Sigmoid colon (tissue), 7 donors: ENCODE results near the gene FJX1. TPM values are rescaled to one million over a fixed set of nuclear protein-coding genes. Genes with fewer than 3 reads are reported as not detected.
A peak's percentile ranks its signal among the peaks of the same experiment; 100 is the strongest.

Source experiments
- DNase-seq: peaks from one replicate; pipeline ENCODE4 v3.0.0-alpha.2; 2019
- H3K27ac ChIP-seq, 4 donors: fragments of 200-600 bp; sonication (generic); one replicate each; pipeline ENCODE4 v1.5.1; 2016 to 2019; ENCODE audit warnings: mild to moderate bottlenecking in 1 of 4
- H3K27me3 ChIP-seq, 3 donors: fragments of 200-600 bp; sonication (generic); one replicate each; pipeline ENCODE4 v1.5.1; 2019; ENCODE audit warnings: mild to moderate bottlenecking in 1 of 3
- H3K36me3 ChIP-seq, 4 donors: fragments of 200-600 bp; sonication (generic); one replicate each; pipeline ENCODE4 v1.5.1; 2016 to 2019
- H3K4me1 ChIP-seq, 4 donors: fragments of 200-600 bp; sonication (generic); one replicate each; pipeline ENCODE4 v1.5.1; 2017 to 2019
- H3K4me3 ChIP-seq, 4 donors: fragments of 200-600 bp; sonication (generic); one replicate each; pipeline ENCODE4 v1.5.1; 2017 to 2019; ENCODE audit warnings: mild to moderate bottlenecking in 2 of 4, moderate library complexity in 1 of 4
- H3K9me3 ChIP-seq, 4 donors: fragments of 200-600 bp in 3 of 4; sonication (generic) in 3 of 4; one replicate each; pipeline versions ENCODE4 v1.5.1 to v1.6.1; 2013 to 2019
- CTCF ChIP-seq, 4 experiments: fragments of 450-650 bp in 3 of 4; fragments of 200-600 bp in 1 of 4; IDR thresholded peaks; one replicate each; pipeline ENCODE4 v1.5.1; 2016 to 2019; ENCODE audit warnings: antibody characterized with exemption in 4 of 4, mild to moderate bottlenecking in 3 of 4, moderate library complexity in 2 of 4
- EP300 ChIP-seq, 4 donors: sonication (generic); formaldehyde crosslinking; IDR thresholded peaks; one replicate each; pipeline ENCODE4 v1.6.1; 2017; ENCODE audit warnings: antibody characterized with exemption in 4 of 4
- POLR2A ChIP-seq, 2 donors: fragments of 450-650 bp; IDR thresholded peaks; one replicate each; pipeline ENCODE4 v1.6.1; 2016; ENCODE audit warnings: antibody characterized with exemption in 2 of 2, mild to moderate bottlenecking in 2 of 2, moderate library complexity in 2 of 2
- POLR2AphosphoS5 ChIP-seq, 4 donors: sonication (generic); formaldehyde crosslinking; IDR thresholded peaks; one replicate each; pipeline ENCODE4 v1.6.1; 2017; ENCODE audit warnings: antibody characterized with exemption in 4 of 4
- WGBS, 2 donors: extraction: QIAGEN DNeasy Blood & Tissue Kit; methylation state at CpG; one replicate each; pipeline ENCODE4 v1.1.7; 2013; 5-methylcytosine and 5-hydroxymethylcytosine counted together
- intact Hi-C: fragments of 100-400 bp; cut with DNase I; formaldehyde crosslinking; loops from one replicate; pipeline ENCODE4 v1.15.1; 2023
- polyA plus RNA-seq, 3 donors: library from polyadenylated mRNA; stranded (reverse); fragments of 200-250 nt; gene quantifications; one replicate each; pipeline ENCODE4 v1.2.3, GENCODE V29; 2013
- total RNA-seq, 4 donors: library from RNA; depleted of rRNA; stranded (reverse); fragments of >200 nt; gene quantifications; one replicate each; pipeline ENCODE4 v1.1.0, GENCODE V29; 2016
- donor health status: healthy with polysubstance abuse.
- donor health status: Bipolar disorder and iron deficiency.
- donor health status: healthy.

Gene FJX1
- total and polyA plus RNA-seq, 7 donors: 0.46 to 9.4 (median 2.3) TPM; not detected in 1

- Histone ChIP-seq H3K9me3 (no peaks in the 10 kb centered on the region), H3K27me3 (peaks cover 0 to 7% (median 0%) of the 10 kb centered on the region in 3 donors), H3K36me3 (no peaks in the 10 kb centered on the region), H3K4me1 (no peaks in the 10 kb centered on the region), H3K4me3 (no peak overlapping the region), H3K27ac (no peak overlapping the region)
- no peak for TF ChIP-seq POLR2A (IDR thresholded peaks at IDR 0.05)
- no peak for TF ChIP-seq CTCF (IDR thresholded peaks at IDR 0.05)
- TF ChIP-seq EP300 (IDR thresholded peaks at IDR 0.05): no peak
- no peak for TF ChIP-seq POLR2AphosphoS5 (IDR thresholded peaks at IDR 0.05)
- WGBS, 2 donors: 71 to 72% methylated on average over 4 of the region's 4 CpGs
- intact Hi-C loops: no loop called here
- no peak for DNase-seq
Observed at GRCh38 chr11:35655856-35656255, 37.6 kb downstream of the FJX1 start.

DNA sequence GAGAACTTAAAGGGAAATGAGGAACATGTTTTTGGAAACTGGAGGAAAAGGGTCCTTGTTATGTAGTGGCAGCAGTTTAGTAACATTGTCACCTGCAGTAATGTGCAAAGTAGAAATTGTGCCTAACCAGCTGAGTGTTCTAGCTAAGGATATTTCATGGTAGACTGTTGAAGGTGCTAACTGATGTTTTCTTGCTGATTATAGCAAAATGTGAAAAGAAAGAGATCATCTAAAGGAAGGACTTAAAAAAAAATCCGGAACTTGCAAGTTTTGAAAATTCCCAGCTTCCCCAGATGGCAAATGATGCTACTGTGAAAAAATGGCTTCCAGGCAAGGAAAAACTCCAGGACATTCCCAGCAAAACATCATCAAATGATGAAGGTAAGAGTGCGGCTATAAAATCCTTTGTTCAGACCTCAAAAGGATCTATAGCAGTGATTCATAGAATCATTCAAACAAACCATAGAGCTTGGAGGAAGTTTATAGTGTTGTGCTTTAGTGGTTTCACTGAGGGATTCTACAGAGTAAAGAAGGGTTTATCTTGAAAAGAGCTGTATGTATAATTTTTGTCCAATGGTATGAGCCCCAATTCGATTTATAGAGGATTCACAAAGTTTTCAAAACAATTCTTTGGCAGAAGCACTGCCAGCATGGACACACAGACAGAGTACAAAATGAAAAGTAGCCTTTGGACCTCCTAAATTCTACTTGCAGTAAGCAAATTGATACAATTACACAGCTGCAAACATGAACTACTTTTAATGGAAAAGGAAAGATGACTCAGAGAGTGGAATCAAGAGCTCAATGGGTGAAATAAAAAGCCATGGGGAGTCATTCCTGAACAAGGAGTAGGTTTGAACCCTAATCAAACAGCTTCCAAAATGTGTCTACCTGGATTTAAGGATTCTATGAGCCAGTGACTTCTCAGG, 40.0 kb downstream of the FJX1 start:
- H3K4me3 ChIP-seq: no peak overlapping the region
- TF ChIP-seq EP300 (IDR thresholded peaks at IDR 0.05) (no peak), POLR2AphosphoS5 (IDR thresholded peaks at IDR 0.05) (no peak), POLR2A (IDR thresholded peaks at IDR 0.05) (no peak), CTCF (IDR thresholded peaks at IDR 0.05) (no peak)
- H3K27ac ChIP-seq: no peak overlapping the region
- intact Hi-C loops: no loop called here
- peaks cover 0 to 7% (median 0%) of the 10 kb centered on the region in 3 donors for H3K27me3 ChIP-seq
- H3K4me1 ChIP-seq: peaks cover 0 to 11% (median 6%) of the 10 kb centered on the region in 4 donors
- no peak for DNase-seq
- no peaks in the 10 kb centered on the region for H3K9me3 ChIP-seq
- WGBS, 2 donors: 43 to 55% methylated on average over 3 of the region's 3 CpGs
- no peaks in the 10 kb centered on the region for H3K36me3 ChIP-seq

GRCh38 chr11:35661534-35661933, 43.3 kb downstream of the FJX1 start:
- no peak for DNase-seq
- peaks cover 0 to 12% (median 0%) of the 10 kb centered on the region in 4 donors for H3K9me3 ChIP-seq
- H3K27ac ChIP-seq: peak overlapping the region; percentile 84 to 98 (median 91)
- 14 to 46% methylated on average over 5 of the region's 5 CpGs for WGBS, 2 donors
- no peaks in the 10 kb centered on the region for H3K36me3 ChIP-seq
- TF ChIP-seq EP300 (IDR thresholded peaks at IDR 0.05) (no peak), POLR2AphosphoS5 (IDR thresholded peaks at IDR 0.05) (no peak), POLR2A (IDR thresholded peaks at IDR 0.05) (no peak), CTCF (IDR thresholded peaks at IDR 0.05) (no peak)
- H3K27me3 ChIP-seq: no peaks in the 10 kb centered on the region
- peak overlapping the region; percentile 50 to 81 (median 72) for H3K4me3 ChIP-seq
- intact Hi-C loops: loop anchor here (5.0 to 10.0 kb wide), 2 partner anchors 283 to 626 kb away; partner anchors contain the start of genes COMMD9 and LDLRAD3
- peaks cover 0 to 27% (median 20%) of the 10 kb centered on the region in 4 donors for H3K4me1 ChIP-seq

DNA sequence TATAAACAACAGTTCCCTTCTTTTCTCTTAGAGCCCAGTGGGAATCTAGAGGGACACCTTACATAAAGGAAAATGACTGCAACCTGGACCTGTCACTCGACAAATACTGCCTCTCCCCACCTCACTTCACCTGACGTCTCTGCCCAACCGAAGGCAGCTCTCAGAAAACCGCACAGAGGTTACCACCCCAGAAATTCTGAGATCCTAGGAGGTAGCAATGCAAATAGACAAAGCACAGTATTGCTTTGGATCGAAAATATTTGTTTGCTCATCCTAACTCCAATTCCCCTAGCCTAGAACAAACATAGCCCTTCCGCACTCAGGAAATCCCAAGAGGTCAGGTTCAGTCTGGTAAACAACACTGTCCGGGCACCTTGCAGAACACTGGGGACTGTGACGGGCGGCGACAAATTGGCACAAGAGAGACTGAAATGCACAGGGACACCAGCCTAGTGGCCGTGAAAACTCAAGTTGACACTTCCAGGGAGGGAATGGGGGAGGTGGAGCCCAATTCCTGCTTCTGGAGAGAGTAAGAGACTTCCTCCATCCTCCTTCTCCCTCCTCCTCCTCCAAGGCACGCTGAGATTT, 43.9 kb downstream of the FJX1 start:
- no peaks in the 10 kb centered on the region for H3K36me3 ChIP-seq
- H3K9me3 ChIP-seq: peaks cover 0 to 12% (median 0%) of the 10 kb centered on the region in 4 donors
- no peaks in the 10 kb centered on the region for H3K27me3 ChIP-seq
- 0 to 3% methylated on average over 12 of the region's 12 CpGs for WGBS, 2 donors
- TF ChIP-seq POLR2A (IDR thresholded peaks at IDR 0.05) (no peak), EP300 (IDR thresholded peaks at IDR 0.05) (no peak), POLR2AphosphoS5 (IDR thresholded peaks at IDR 0.05) (no peak), CTCF (IDR thresholded peaks at IDR 0.05) (no peak)
- peak overlapping the region; percentile 84 to 98 (median 91) for H3K27ac ChIP-seq
- intact Hi-C loops: loop anchor here (1.0 to 10.0 kb wide), 3 partner anchors 43 to 625 kb away; partner anchors contain the start of genes COMMD9 and LDLRAD3
- H3K4me1 ChIP-seq: peaks cover 0 to 27% (median 20%) of the 10 kb centered on the region in 4 donors
- no peak for DNase-seq
- peak overlapping the region; percentile 50 to 81 (median 72) for H3K4me3 ChIP-seq
